ENCODE measurements around the gene BEST1. TPM values are rescaled to one million over a fixed set of nuclear protein-coding genes. Genes with fewer than 3 reads are reported as not detected.

The BEST1 gene
- total and polyA plus RNA-seq, 2 of the 13 experiments (the other 11 are each of a cell fraction or from before 2014, with no cell fraction given) = 0.09 to 0.65 TPM

- TF ChIP-seq ARID5B (CRISPR knock-in tag; IDR thresholded peaks at IDR 0.05) (peak; percentile 48; the same call in 1 of the 2 replicates), HOXA3 (CRISPR knock-in tag; IDR thresholded peaks at IDR 0.05) (no peak; the same call in 1 of the 2 replicates), SMC3 (IDR thresholded peaks at IDR 0.05; ENCODE audit: low read length) (peak; percentile 11; the same call in 1 of the 2 replicates), ZNF230 (CRISPR knock-in tag; IDR thresholded peaks at IDR 0.05) (no peak), DPF2 (CRISPR knock-in tag; IDR thresholded peaks at IDR 0.05; ENCODE audit: borderline replicate concordance, low read depth) (no peak), HNRNPL (IDR thresholded peaks at IDR 0.05; ENCODE audit: low read depth, low read length) (0 out of 2 replicates have a peak, but pooled peaks have one; percentile 18), ZNF687 (CRISPR knock-in tag; IDR thresholded peaks at IDR 0.05) (peak; percentile 45), ZNF772 (CRISPR knock-in tag; IDR thresholded peaks at IDR 0.05) (no peak), ZNF713 (CRISPR knock-in tag; IDR thresholded peaks at IDR 0.05) (no peak), ZNF644 (CRISPR knock-in tag; IDR thresholded peaks at IDR 0.05; ENCODE audit: low read depth) (peak; percentile 40; the same call in 1 of the 2 replicates), REPIN1 (CRISPR knock-in tag; IDR thresholded peaks at IDR 0.05; ENCODE audit: borderline replicate concordance, low read depth) (0 out of 2 replicates have a peak, but pooled peaks have one; percentile 16), TFAP4 (IDR thresholded peaks at IDR 0.05; ENCODE audit: borderline replicate concordance, low read depth) (peak; percentile 83), ZNF180 (CRISPR knock-in tag; IDR thresholded peaks at IDR 0.05; ENCODE audit: borderline replicate concordance, low read depth) (no peak), SOX6 (IDR thresholded peaks at IDR 0.05) (no peak), SOX6 (CRISPR knock-in tag; IDR thresholded peaks at IDR 0.05) (0 out of 2 replicates have a peak, but pooled peaks have one; percentile 25), HNF4A (CRISPR knock-in tag; IDR thresholded peaks at IDR 0.05) (peak; percentile 77), SCMH1 (CRISPR knock-in tag; IDR thresholded peaks at IDR 0.05; ENCODE audit: borderline replicate concordance) (no peak), ZBTB37 (CRISPR knock-in tag; IDR thresholded peaks at IDR 0.05) (no peak), ARNTL (CRISPR knock-in tag; IDR thresholded peaks at IDR 0.05) (no peak), ZSCAN22 (CRISPR knock-in tag; IDR thresholded peaks at IDR 0.05) (no peak)
Observed at GRCh38 chr11:61961570-61962212, 11.5 kb downstream of the BEST1 start (continued).
